Adrenal gland (tissue), 5 donors: ENCODE measurements around the gene SOAT2.

Source experiments
- POLR2A ChIP-seq, 2 donors: fragments of 450-650 bp; IDR thresholded peaks; one replicate each; pipeline ENCODE4 v1.6.1; 2017; ENCODE audit warnings: antibody characterized with exemption in 2 of 2, mild to moderate bottlenecking in 2 of 2, moderate library complexity in 1 of 2
- TF ChIP-seq, protein P1 (sequence below), 6 experiments: fragments of 450-650 bp in 4 of 6; fragments of 200-600 bp in 2 of 6; sonication (generic) in 1 of 6; IDR thresholded peaks; 1 replicate in 5 of 6; 2 replicates in 1 of 6; pipeline versions ENCODE4 v1.5.1 to v1.8.0; 2016 to 2021; ENCODE audit warnings: antibody characterized with exemption in 6 of 6, mild to moderate bottlenecking in 2 of 6, moderate library complexity in 1 of 6
- donor health status: DM: no; HTN: no; CAD: no.

DNA sequence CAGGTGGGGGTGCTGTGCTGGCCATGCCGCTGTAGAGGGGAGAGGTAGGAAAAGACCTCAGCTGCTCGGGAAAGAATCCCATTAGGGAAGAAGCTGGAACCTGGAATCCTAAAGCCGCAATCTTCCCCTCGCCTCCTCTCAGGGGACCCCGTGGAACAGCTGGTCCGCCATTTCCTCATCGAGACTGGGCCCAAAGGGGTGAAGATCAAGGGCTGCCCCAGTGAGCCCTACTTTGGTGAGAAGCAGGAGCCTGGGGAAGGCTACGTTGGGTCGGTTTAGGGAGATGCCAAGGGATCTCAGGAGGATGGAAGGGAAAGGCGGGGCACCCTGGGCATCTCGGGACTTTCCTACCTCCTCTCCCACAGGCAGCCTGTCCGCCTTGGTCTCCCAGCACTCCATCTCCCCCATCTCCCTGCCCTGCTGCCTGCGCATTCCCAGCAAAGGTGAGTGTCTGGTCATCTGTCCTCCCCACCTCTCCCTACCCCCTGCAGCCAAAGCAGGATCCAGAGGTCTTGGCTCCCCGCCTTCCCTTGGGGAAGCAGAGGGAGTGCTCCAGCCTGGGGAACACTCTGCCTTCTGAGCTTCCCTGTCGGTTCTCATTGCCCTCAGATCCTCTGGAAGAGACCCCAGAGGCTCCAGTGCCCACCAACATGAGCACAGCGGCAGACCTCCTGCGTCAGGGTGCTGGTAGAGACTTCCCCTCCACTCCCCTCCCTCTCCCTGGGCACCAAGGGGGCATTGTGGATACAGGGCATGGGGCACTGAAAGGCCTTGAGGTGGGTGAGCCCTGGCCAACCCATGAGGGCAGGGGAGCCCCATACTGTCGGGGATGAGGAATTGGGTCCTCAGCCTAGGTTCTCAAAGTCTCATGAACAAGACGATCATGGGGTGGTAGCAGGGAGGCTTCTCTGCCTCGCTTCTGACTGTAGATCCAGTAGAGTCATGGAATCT, 41.0 kb upstream of the SOAT2 start:
- TF ChIP-seq, protein P1, sequence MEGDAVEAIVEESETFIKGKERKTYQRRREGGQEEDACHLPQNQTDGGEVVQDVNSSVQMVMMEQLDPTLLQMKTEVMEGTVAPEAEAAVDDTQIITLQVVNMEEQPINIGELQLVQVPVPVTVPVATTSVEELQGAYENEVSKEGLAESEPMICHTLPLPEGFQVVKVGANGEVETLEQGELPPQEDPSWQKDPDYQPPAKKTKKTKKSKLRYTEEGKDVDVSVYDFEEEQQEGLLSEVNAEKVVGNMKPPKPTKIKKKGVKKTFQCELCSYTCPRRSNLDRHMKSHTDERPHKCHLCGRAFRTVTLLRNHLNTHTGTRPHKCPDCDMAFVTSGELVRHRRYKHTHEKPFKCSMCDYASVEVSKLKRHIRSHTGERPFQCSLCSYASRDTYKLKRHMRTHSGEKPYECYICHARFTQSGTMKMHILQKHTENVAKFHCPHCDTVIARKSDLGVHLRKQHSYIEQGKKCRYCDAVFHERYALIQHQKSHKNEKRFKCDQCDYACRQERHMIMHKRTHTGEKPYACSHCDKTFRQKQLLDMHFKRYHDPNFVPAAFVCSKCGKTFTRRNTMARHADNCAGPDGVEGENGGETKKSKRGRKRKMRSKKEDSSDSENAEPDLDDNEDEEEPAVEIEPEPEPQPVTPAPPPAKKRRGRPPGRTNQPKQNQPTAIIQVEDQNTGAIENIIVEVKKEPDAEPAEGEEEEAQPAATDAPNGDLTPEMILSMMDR (IDR thresholded peaks at IDR 0.05) = no peak
- TF ChIP-seq POLR2A (IDR thresholded peaks at IDR 0.05) = no peak
